ENCODE measurements around the gene SZT2. TPM values are rescaled to one million over a fixed set of nuclear protein-coding genes. Genes with fewer than 3 reads are reported as not detected.
A peak's percentile ranks its signal among the peaks of the same experiment; 100 is the strongest.
"Not testable (repeated sequence)": the region's sequence is repeated elsewhere in the genome, so short reads cannot be mapped to it uniquely, and the experiment has no call there.

The SZT2 gene
- total RNA-seq, 4 donors from 2014 or later, result 49.2 to 68.7 (median 57.3) TPM

DNA sequence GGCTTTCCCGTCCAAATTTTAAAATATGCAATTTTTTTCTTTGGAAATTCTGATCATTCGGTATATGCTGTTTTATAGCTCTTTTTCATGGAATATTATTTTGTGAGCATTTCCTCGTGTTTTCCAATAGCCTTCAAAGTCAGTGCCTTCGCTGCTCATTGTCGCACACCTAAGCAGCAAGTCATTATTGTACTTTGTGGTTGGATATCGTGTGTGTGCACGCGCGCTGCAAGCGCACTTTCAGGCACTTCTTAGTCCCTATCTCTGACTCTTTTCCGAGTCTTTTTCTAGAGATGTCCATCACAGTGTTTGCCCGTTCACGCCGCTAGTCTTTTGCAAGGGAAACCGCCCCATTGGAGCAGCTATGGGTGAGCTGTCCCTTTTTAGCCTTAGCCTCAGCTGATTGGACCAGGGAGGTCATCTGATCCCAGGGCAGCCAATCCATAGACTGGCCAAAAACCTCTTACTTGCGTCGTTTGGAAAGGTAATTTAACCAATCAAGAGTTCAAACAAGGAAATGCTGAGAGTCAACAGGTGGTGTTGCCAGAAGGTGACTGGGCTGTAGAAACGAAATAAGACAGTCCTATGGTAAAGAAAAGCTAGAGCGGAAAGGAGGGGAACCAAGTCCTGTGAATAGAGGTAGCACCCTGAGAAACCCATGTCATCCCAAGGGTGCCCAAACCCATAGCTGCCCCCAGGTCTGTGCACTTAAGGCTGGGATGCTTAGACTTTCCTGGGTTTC, 64.7 kb downstream of the SZT2 start:
- peaks cover 0 to 29% (median 3%) of the 10 kb centered on the region in 3 donors for H3K36me3 ChIP-seq
- peak overlapping the region; percentile 46 to 82 (median 61) for H3K4me3 ChIP-seq
- DNase-seq (ENCODE audit: low spot score in 2 of 2), result peak; percentile 43 to 65
- WGBS, 2 donors, result 10 to 12% methylated on average over 19 of the region's 19 CpGs
- H3K9me3 ChIP-seq, result no peaks in the 10 kb centered on the region
- peak overlapping the region; percentile 76 to 97 (median 94) for H3K27ac ChIP-seq
- peaks cover 0 to 20% (median 6%) of the 10 kb centered on the region in 4 donors for H3K4me1 ChIP-seq
- no peaks in the 10 kb centered on the region for H3K27me3 ChIP-seq
- TF ChIP-seq EP300 (IDR thresholded peaks at IDR 0.05), result no peak
- TF ChIP-seq, protein P1, sequence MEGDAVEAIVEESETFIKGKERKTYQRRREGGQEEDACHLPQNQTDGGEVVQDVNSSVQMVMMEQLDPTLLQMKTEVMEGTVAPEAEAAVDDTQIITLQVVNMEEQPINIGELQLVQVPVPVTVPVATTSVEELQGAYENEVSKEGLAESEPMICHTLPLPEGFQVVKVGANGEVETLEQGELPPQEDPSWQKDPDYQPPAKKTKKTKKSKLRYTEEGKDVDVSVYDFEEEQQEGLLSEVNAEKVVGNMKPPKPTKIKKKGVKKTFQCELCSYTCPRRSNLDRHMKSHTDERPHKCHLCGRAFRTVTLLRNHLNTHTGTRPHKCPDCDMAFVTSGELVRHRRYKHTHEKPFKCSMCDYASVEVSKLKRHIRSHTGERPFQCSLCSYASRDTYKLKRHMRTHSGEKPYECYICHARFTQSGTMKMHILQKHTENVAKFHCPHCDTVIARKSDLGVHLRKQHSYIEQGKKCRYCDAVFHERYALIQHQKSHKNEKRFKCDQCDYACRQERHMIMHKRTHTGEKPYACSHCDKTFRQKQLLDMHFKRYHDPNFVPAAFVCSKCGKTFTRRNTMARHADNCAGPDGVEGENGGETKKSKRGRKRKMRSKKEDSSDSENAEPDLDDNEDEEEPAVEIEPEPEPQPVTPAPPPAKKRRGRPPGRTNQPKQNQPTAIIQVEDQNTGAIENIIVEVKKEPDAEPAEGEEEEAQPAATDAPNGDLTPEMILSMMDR (IDR thresholded peaks at IDR 0.05), result peak in 2 of 5 experiments; percentile 33 to 50
- TF ChIP-seq POLR2A (IDR thresholded peaks at IDR 0.05), result peak in 1 of 2 donors; percentile 17

DNA sequence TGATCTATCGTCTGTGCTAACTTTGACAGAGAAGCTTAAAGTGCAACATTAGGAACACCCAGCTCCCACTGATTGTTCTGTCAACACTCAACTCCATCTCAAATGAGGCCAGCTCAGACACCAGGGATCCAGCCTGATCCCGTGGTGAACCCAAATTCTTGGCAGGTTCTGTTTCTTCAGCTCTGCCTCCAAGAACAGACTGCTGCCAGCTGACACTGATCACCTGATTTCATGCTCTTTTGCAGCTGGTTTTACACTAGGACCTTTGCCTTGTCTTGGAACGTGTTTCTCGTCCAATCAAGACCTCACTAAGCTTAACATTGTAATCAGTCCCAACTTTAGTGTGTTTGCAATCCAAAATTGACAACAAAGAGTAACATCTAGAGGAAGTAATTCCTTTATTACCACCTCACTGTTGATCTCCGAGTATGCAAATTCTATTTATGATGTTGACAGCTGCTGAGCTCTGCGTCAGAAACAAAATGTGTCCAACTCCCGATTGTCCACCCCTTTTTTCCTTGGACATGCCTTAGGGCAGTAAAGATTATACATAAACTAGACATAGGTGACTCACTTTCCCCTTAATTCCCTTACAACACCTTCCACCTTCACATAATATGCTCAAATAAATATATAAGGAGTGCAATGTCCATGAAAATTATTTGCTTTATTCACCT, 65.7 kb downstream of the SZT2 start:
- DNase-seq (ENCODE audit: low spot score in 2 of 2), result no peak
- Histone ChIP-seq H3K9me3 (no peaks in the 10 kb centered on the region), H3K4me3 (no peak overlapping the region), H3K36me3 (peaks cover 0 to 20% (median 3%) of the 10 kb centered on the region in 3 donors), H3K27me3 (no peaks in the 10 kb centered on the region), H3K27ac (no peak overlapping the region), H3K4me1 (peaks cover 0 to 20% (median 6%) of the 10 kb centered on the region in 4 donors)
- 83 to 89% methylated on average over 7 of the region's 7 CpGs for WGBS, 2 donors
- TF ChIP-seq POLR2A (IDR thresholded peaks at IDR 0.05) (no peak), EP300 (IDR thresholded peaks at IDR 0.05) (no peak)
- TF ChIP-seq, protein P1 (IDR thresholded peaks at IDR 0.05), result no peak

DNA sequence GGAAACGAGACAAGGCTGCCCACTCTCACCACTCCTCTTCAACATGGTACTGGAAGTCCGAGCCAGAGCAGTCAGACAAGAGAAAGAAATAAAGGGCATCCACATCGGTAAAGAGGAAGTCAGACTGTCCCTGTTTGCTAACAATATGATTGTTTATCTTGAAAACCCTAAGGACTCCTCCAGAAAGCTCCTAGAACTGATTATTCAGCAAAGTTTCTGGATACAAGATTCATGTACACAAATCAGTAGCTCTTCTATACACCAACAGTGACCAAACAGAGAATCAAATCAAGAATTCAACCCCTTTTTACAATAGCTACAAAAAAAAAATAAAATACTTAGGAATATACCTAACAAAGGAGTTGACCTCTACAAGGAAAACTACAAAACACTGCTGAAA, 68.7 kb downstream of the SZT2 start:
- DNase-seq (ENCODE audit: low spot score in 2 of 2); H3K36me3 ChIP-seq; H3K27ac ChIP-seq; H3K27me3 ChIP-seq; H3K4me1 ChIP-seq; H3K4me3 ChIP-seq; H3K9me3 ChIP-seq: not testable (repeated sequence)
- WGBS, 2 donors, result 64 to 67% methylated on average over 3 of the region's 3 CpGs

DNA sequence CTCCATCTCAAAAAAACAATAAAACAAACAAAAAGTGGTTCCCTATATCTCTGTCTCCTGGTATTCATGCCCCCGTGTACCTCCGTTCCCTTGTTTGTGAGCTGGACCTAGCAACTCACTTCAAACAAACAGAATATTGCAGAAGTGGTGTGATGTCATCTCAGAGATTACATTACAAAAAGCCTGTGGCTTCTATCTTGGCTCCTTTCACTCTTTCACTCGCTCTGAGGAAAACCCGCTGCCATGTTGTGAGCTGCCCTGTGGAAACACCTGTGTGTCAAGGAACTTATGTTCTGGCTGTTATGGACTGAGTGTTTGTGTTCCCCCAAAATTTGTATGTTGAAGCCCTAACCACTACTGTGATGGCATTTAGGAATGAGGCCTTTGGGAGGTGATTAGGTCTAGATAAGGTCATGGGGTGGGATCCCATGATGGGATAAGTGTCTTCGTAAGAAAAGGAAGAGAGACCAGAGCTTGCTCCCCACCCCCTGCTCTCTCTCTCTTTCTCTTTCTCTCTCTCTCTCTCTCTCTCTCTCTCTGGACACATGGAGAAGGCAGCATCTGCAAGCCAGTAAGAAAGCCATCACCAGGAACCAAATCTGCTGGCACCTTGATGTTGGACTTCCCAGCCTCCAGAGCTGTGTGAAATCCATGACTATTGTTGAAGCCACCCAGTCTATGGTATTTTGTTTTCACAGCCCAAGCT, 71.4 kb downstream of the SZT2 start:
- Histone ChIP-seq H3K4me3 (no peak overlapping the region), H3K27me3 (no peaks in the 10 kb centered on the region), H3K4me1 (no peaks in the 10 kb centered on the region), H3K36me3 (no peaks in the 10 kb centered on the region), H3K9me3 (no peaks in the 10 kb centered on the region), H3K27ac (no peak overlapping the region)
- no peak for DNase-seq (ENCODE audit: low spot score in 2 of 2)
- TF ChIP-seq, protein P1 (IDR thresholded peaks at IDR 0.05), result no peak
- TF ChIP-seq EP300 (IDR thresholded peaks at IDR 0.05) (no peak), POLR2A (IDR thresholded peaks at IDR 0.05) (no peak)
- 94 to 96% methylated on average over 5 of the region's 5 CpGs for WGBS, 2 donors

DNA sequence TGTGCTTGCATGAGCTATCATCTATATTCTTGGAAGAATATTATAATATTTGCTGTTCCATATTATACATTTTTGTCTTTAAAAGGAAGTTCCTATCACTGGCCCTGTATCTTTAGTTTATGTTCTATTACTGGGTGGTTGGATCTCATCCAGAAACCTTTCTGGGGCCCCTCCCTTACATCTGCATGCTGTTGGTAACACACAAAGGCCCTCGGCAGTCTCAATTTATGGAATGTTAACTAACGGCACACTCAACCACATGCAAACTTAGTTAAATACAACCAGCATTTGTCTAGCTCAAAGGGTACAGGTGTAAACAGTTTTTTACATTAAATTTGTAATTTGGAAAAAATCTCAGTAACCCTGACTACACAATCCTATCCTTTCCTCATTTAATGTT, 73.8 kb downstream of the SZT2 start:
- Histone ChIP-seq H3K27me3 (no peaks in the 10 kb centered on the region), H3K4me1 (no peaks in the 10 kb centered on the region), H3K36me3 (no peaks in the 10 kb centered on the region), H3K9me3 (no peaks in the 10 kb centered on the region), H3K4me3 (no peak overlapping the region), H3K27ac (no peak overlapping the region)
- 41 to 49% methylated on average over 2 of the region's 2 CpGs for WGBS, 2 donors
- no peak for DNase-seq (ENCODE audit: low spot score in 2 of 2)
- TF ChIP-seq EP300 (IDR thresholded peaks at IDR 0.05) (no peak), POLR2A (IDR thresholded peaks at IDR 0.05) (no peak)
- TF ChIP-seq, protein P1 (IDR thresholded peaks at IDR 0.05), result no peak

All from tibial nerve (tissue), 4 donors.